WTC11 (cell line): Measurements from ENCODE around the gene CHEK2. TPM values are rescaled to one million over a fixed set of nuclear protein-coding genes. Genes with fewer than 3 reads are reported as not detected.

Experiments used
- ATAC-seq: fragments of 200-7000 bp; cut with Tn5 transposase; 2 replicates; pipeline ENCODE4 v1.10.0; 2021; ENCODE audit warnings: mild to moderate bottlenecking, moderate library complexity
- CTCF ChIA-PET: fragments of 300-600 bp; sonication (Branson Sonifier 250); formaldehyde crosslinking; loops from one replicate; lab custom pipeline; 2021; ENCODE audit warnings: antibody characterized with exemption; lab: Charles Lee
- POLR2A ChIA-PET: fragments of 350-600 bp; sonication (Branson Sonifier 250); formaldehyde crosslinking; loops from one replicate; lab custom pipeline; 2021; ENCODE audit warnings: antibody characterized with exemption; lab: Charles Lee
- DNase-seq: peaks from one replicate; pipeline ENCODE4 v3.0.0; 2021; ENCODE audit warnings: low spot score
- H3K27ac Mint-ChIP-seq: 2 replicates; pipeline ENCODE4 v1.8.0; 2021; ENCODE audit warnings: mixed read lengths
- H3K27me3 Mint-ChIP-seq: 2 replicates; pipeline ENCODE4 v1.8.0; 2021; ENCODE audit warnings: low read depth, mild to moderate bottlenecking, moderate library complexity, mixed read lengths
- H3K36me3 Mint-ChIP-seq: 2 replicates; pipeline ENCODE4 v1.8.0; 2021; ENCODE audit warnings: mixed read lengths
- H3K4me1 Mint-ChIP-seq: 2 replicates; pipeline ENCODE4 v1.8.0; 2022; ENCODE audit warnings: mixed read lengths
- H3K4me3 Mint-ChIP-seq: 2 replicates; pipeline ENCODE4 v1.8.0; 2021; ENCODE audit warnings: mild to moderate bottlenecking, moderate library complexity, mixed read lengths
- H3K9me3 Mint-ChIP-seq: 2 replicates; pipeline ENCODE4 v1.8.0; 2021; ENCODE audit warnings: mixed read lengths
- AR ChIP-seq: fragments of 250-450 bp; sonication (Bioruptor Pico); IDR thresholded peaks from 2 replicates; pipeline ENCODE4 v1.9.0; 2021; ENCODE audit warnings: mild to moderate bottlenecking
- MAX ChIP-seq: sonication (generic); formaldehyde crosslinking; IDR thresholded peaks from 2 replicates; pipeline ENCODE4 v1.8.0; 2022; ENCODE audit warnings: mild to moderate bottlenecking, missing genetic modification reagents
- USF2 ChIP-seq: sonication (generic); formaldehyde crosslinking; IDR thresholded peaks from 2 replicates; pipeline ENCODE4 v1.8.1; 2023; ENCODE audit warnings: mild to moderate bottlenecking, missing genetic modification reagents, moderate library complexity
- ZNF138 ChIP-seq: sonication (generic); formaldehyde crosslinking; conservative IDR thresholded peaks from 2 replicates; pipeline ENCODE4 v1.8.1; 2022; ENCODE audit warnings: mild to moderate bottlenecking, moderate library complexity, missing genetic modification reagents
- ZNF263 ChIP-seq: sonication (generic); formaldehyde crosslinking; IDR thresholded peaks from 2 replicates; pipeline ENCODE4 v1.8.1; 2022; ENCODE audit warnings: low read depth, mild to moderate bottlenecking, moderate library complexity, missing genetic modification reagents
- total RNA-seq: library from RNA; stranded (reverse); gene quantifications from 3 replicates; pipeline ENCODE4 v1.2.3, GENCODE V29; 2021
- TF ChIP-seq, protein P1 (sequence below): sonication (generic); formaldehyde crosslinking; IDR thresholded peaks from 2 replicates; pipeline ENCODE4 v1.8.0; 2023; ENCODE audit warnings: missing genetic modification reagents, mild to moderate bottlenecking, borderline replicate concordance
- TF ChIP-seq, protein P2 (sequence below): fragments of 250-450 bp; sonication (Bioruptor Pico); IDR thresholded peaks from 2 replicates; pipeline ENCODE4 v1.9.0; 2021; ENCODE audit warnings: mild to moderate bottlenecking, borderline replicate concordance
- TF ChIP-seq, protein P3 (sequence below): sonication (generic); formaldehyde crosslinking; IDR thresholded peaks from 2 replicates; pipeline ENCODE4 v1.8.0; 2022; ENCODE audit warnings: mild to moderate bottlenecking, missing genetic modification reagents
- TF ChIP-seq, protein P4 (sequence below): sonication (generic); formaldehyde crosslinking; IDR thresholded peaks from 2 replicates; pipeline ENCODE4 v1.8.0; 2023; ENCODE audit warnings: mild to moderate bottlenecking, missing genetic modification reagents

CHEK2 gene
- total RNA-seq, 1 experiment from 2014 or later: 124 TPM

- TF ChIP-seq, protein P1, sequence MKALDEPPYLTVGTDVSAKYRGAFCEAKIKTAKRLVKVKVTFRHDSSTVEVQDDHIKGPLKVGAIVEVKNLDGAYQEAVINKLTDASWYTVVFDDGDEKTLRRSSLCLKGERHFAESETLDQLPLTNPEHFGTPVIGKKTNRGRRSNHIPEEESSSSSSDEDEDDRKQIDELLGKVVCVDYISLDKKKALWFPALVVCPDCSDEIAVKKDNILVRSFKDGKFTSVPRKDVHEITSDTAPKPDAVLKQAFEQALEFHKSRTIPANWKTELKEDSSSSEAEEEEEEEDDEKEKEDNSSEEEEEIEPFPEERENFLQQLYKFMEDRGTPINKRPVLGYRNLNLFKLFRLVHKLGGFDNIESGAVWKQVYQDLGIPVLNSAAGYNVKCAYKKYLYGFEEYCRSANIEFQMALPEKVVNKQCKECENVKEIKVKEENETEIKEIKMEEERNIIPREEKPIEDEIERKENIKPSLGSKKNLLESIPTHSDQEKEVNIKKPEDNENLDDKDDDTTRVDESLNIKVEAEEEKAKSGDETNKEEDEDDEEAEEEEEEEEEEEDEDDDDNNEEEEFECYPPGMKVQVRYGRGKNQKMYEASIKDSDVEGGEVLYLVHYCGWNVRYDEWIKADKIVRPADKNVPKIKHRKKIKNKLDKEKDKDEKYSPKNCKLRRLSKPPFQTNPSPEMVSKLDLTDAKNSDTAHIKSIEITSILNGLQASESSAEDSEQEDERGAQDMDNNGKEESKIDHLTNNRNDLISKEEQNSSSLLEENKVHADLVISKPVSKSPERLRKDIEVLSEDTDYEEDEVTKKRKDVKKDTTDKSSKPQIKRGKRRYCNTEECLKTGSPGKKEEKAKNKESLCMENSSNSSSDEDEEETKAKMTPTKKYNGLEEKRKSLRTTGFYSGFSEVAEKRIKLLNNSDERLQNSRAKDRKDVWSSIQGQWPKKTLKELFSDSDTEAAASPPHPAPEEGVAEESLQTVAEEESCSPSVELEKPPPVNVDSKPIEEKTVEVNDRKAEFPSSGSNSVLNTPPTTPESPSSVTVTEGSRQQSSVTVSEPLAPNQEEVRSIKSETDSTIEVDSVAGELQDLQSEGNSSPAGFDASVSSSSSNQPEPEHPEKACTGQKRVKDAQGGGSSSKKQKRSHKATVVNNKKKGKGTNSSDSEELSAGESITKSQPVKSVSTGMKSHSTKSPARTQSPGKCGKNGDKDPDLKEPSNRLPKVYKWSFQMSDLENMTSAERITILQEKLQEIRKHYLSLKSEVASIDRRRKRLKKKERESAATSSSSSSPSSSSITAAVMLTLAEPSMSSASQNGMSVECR (CRISPR knock-in tag): no peak
Observed at GRCh38 chr22:28670756-28671155, 70.9 kb downstream of the CHEK2 start (continued).

DNA sequence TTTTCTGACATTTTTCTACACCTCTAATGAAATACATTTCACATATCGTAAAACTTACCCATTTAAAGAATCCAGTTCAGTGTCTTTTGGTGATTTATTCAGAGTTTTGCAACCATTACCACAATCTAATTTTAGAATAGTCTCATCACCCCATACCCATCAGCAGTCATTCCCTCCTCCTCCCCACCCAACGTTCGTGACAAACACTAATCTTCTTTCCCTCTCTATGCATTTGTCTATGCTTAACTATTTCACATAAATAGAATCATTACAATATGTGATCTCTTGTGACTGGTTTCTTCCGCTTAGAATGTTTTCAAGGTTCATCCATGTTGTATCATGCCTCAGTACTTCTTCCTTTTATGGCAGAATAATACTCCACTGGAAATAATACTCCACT, 71.5 kb downstream of the CHEK2 start:
- H3K4me3 Mint-ChIP-seq: no peak overlapping the region
- DNase-seq: no peak
- H3K27me3 Mint-ChIP-seq: no peaks in the 10 kb centered on the region
- H3K9me3 Mint-ChIP-seq: peaks cover 17% of the 10 kb centered on the region
- no peak for ATAC-seq
- peaks cover 3% of the 10 kb centered on the region; the same call in 1 of the 2 replicates for H3K4me1 Mint-ChIP-seq
- CTCF ChIA-PET: no interaction called here
- TF ChIP-seq ZNF138 (no peak), ZNF263 (CRISPR knock-in tag) (no peak), USF2 (CRISPR knock-in tag) (no peak), AR (CRISPR knock-in tag) (no peak)
- TF ChIP-seq, protein P2, sequence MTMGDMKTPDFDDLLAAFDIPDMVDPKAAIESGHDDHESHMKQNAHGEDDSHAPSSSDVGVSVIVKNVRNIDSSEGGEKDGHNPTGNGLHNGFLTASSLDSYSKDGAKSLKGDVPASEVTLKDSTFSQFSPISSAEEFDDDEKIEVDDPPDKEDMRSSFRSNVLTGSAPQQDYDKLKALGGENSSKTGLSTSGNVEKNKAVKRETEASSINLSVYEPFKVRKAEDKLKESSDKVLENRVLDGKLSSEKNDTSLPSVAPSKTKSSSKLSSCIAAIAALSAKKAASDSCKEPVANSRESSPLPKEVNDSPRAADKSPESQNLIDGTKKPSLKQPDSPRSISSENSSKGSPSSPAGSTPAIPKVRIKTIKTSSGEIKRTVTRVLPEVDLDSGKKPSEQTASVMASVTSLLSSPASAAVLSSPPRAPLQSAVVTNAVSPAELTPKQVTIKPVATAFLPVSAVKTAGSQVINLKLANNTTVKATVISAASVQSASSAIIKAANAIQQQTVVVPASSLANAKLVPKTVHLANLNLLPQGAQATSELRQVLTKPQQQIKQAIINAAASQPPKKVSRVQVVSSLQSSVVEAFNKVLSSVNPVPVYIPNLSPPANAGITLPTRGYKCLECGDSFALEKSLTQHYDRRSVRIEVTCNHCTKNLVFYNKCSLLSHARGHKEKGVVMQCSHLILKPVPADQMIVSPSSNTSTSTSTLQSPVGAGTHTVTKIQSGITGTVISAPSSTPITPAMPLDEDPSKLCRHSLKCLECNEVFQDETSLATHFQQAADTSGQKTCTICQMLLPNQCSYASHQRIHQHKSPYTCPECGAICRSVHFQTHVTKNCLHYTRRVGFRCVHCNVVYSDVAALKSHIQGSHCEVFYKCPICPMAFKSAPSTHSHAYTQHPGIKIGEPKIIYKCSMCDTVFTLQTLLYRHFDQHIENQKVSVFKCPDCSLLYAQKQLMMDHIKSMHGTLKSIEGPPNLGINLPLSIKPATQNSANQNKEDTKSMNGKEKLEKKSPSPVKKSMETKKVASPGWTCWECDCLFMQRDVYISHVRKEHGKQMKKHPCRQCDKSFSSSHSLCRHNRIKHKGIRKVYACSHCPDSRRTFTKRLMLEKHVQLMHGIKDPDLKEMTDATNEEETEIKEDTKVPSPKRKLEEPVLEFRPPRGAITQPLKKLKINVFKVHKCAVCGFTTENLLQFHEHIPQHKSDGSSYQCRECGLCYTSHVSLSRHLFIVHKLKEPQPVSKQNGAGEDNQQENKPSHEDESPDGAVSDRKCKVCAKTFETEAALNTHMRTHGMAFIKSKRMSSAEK: no peak
- TF ChIP-seq, protein P3, sequence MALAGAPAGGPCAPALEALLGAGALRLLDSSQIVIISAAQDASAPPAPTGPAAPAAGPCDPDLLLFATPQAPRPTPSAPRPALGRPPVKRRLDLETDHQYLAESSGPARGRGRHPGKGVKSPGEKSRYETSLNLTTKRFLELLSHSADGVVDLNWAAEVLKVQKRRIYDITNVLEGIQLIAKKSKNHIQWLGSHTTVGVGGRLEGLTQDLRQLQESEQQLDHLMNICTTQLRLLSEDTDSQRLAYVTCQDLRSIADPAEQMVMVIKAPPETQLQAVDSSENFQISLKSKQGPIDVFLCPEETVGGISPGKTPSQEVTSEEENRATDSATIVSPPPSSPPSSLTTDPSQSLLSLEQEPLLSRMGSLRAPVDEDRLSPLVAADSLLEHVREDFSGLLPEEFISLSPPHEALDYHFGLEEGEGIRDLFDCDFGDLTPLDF (CRISPR knock-in tag): no peak
- TF ChIP-seq, all 79 proteins: peak for 0
- Mint-ChIP-seq H3K36me3 (peaks cover 3% of the 10 kb centered on the region; the same call in 1 of the 2 replicates), H3K27ac (no peak overlapping the region)
- POLR2A ChIA-PET: no interaction called here

GRCh38 chr22:28669387-28669786, 72.2 kb downstream of the CHEK2 start:
- Mint-ChIP-seq H3K4me3 (no peak overlapping the region), H3K4me1 (peaks cover 3% of the 10 kb centered on the region; the same call in 1 of the 2 replicates), H3K36me3 (peaks cover 3% of the 10 kb centered on the region; the same call in 1 of the 2 replicates), H3K27ac (no peak overlapping the region), H3K27me3 (no peaks in the 10 kb centered on the region), H3K9me3 (peaks cover 17% of the 10 kb centered on the region)
- POLR2A ChIA-PET: no interaction called here
- DNase-seq: no peak
- CTCF ChIA-PET: no interaction called here
- ATAC-seq: no peak
- no peak for TF ChIP-seq MAX (CRISPR knock-in tag)
- TF ChIP-seq, protein P4, sequence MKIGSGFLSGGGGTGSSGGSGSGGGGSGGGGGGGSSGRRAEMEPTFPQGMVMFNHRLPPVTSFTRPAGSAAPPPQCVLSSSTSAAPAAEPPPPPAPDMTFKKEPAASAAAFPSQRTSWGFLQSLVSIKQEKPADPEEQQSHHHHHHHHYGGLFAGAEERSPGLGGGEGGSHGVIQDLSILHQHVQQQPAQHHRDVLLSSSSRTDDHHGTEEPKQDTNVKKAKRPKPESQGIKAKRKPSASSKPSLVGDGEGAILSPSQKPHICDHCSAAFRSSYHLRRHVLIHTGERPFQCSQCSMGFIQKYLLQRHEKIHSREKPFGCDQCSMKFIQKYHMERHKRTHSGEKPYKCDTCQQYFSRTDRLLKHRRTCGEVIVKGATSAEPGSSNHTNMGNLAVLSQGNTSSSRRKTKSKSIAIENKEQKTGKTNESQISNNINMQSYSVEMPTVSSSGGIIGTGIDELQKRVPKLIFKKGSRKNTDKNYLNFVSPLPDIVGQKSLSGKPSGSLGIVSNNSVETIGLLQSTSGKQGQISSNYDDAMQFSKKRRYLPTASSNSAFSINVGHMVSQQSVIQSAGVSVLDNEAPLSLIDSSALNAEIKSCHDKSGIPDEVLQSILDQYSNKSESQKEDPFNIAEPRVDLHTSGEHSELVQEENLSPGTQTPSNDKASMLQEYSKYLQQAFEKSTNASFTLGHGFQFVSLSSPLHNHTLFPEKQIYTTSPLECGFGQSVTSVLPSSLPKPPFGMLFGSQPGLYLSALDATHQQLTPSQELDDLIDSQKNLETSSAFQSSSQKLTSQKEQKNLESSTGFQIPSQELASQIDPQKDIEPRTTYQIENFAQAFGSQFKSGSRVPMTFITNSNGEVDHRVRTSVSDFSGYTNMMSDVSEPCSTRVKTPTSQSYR (CRISPR knock-in tag): no peak
- TF ChIP-seq, protein P1 (CRISPR knock-in tag): no peak
